ENCODE measurements around the gene FCHSD2. TPM values are rescaled to one million over a fixed set of nuclear protein-coding genes. Genes with fewer than 3 reads are reported as not detected.
A peak's percentile ranks its signal among the peaks of the same experiment; 100 is the strongest.
"Not testable (repeated sequence)": the region's sequence is repeated elsewhere in the genome, so short reads cannot be mapped to it uniquely, and the experiment has no call there.

Gene FCHSD2
- total and polyA plus RNA-seq, 5 experiments from 2014 or later = 11.8 to 70.0 (median 15.6) TPM

GRCh38 chr11:73030130-73030529, 112.0 kb downstream of the FCHSD2 start:
- Mint-ChIP-seq H3K4me3 (no peak overlapping the region), H3K27ac (peak overlapping the region in 2 of 10 donors; percentile 3 to 79), H3K27me3 (no peaks in the 10 kb centered on the region), H3K36me3 (peaks cover 8 to 40% (median 24%) of the 10 kb centered on the region in 3 donors), H3K4me1 (peaks cover 26 to 61% (median 48%) of the 10 kb centered on the region in 4 donors), H3K9me3 (peaks cover 5 to 31% (median 21%) of the 10 kb centered on the region in 9 donors)
- POLR2A ChIA-PET = no interaction called here
- no peak for DNase-seq
- ATAC-seq = no peak

DNA sequence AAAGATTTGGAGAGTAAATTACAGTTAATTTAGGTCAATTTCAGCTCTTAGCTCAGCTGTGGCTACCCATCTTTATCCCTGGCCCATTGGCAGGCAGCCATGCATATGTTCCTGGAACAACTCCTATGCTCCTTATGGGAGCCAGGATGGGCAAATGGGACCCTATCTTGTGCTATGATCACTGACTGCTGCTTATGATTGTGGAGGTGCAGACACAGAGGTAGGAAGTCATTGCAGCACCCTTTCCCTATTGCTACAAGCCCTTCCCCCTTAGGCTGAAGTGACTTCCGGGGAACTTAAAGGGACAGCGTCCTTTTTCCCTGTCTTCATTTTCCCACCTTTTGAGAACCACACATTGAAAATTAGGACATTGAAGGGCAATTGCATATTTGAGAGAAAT, 112.7 kb downstream of the FCHSD2 start:
- H3K4me3 Mint-ChIP-seq = peak overlapping the region in 4 of 10 donors; percentile 8 to 22 (median 14)
- DNase-seq = no peak
- peaks cover 21 to 54% (median 41%) of the 10 kb centered on the region in 4 donors for H3K4me1 Mint-ChIP-seq
- peaks cover 7 to 39% (median 28%) of the 10 kb centered on the region in 9 donors for H3K9me3 Mint-ChIP-seq
- POLR2A ChIA-PET = no interaction called here
- no peaks in the 10 kb centered on the region for H3K27me3 Mint-ChIP-seq
- peak overlapping the region in 4 of 10 donors; percentile 46 to 79 (median 68) for H3K27ac Mint-ChIP-seq
- ATAC-seq = no peak
- peaks cover 13 to 48% (median 32%) of the 10 kb centered on the region in 3 donors for H3K36me3 Mint-ChIP-seq

DNA sequence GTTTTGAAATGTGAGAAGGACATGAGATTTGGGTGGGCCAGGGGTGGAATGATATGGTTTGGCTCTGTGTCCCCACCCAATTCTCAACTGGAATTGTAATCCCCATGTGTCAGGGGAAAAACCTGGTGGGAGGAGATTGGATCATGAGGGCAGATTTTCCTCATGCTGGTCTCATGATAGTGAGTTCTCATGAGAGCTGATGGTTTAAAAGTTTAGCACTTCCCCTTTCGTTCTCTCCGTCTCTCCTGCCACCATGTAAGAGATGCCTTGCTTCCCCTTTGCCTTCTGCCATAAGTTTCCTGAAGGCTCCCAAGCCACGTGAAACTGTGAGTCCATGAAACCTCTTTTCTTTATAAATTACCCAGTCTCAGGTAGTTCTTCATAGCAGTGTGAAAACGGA, 113.5 kb downstream of the FCHSD2 start:
- POLR2A ChIA-PET = no interaction called here
- no peaks in the 10 kb centered on the region for H3K27me3 Mint-ChIP-seq
- peak overlapping the region in 1 of 10 donors; percentile 1 for H3K4me3 Mint-ChIP-seq
- peak overlapping the region in 3 of 10 donors; percentile 5 to 79 (median 33) for H3K27ac Mint-ChIP-seq
- H3K4me1 Mint-ChIP-seq = peaks cover 20 to 49% (median 35%) of the 10 kb centered on the region in 4 donors
- ATAC-seq (no peak), DNase-seq (no peak)
- H3K36me3 Mint-ChIP-seq = peaks cover 21 to 56% (median 39%) of the 10 kb centered on the region in 3 donors
- H3K9me3 Mint-ChIP-seq = peaks cover 12 to 46% (median 36%) of the 10 kb centered on the region in 9 donors

DNA sequence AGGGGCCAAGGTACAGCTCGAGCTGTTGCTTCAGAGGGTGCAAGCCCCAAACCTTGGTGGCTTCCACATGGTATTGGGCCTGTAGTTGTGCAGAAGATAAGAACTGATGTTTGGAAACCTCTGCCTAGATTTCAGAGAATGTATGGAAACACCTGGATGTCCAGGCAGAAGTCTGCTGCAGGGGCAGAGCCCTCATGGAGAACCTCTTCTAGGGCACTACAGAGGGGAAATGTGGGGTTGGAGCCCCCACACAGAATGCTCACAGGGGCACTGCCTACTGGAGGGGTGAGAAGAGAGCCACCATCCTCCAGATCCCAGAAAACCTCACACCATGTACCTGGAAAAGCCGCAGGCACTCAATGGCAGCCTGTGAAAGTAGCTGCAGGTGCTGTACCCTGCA, 114.3 kb downstream of the FCHSD2 start:
- DNase-seq, H3K4me3 Mint-ChIP-seq, ATAC-seq, POLR2A ChIA-PET, H3K27me3 Mint-ChIP-seq: not testable (repeated sequence)
- Mint-ChIP-seq H3K9me3 (peaks cover 12 to 53% (median 43%) of the 10 kb centered on the region in 9 donors), H3K4me1 (peaks cover 17 to 45% (median 30%) of the 10 kb centered on the region in 4 donors), H3K36me3 (peaks cover 27 to 62% (median 44%) of the 10 kb centered on the region in 3 donors), H3K27ac (peak overlapping the region in 1 of 10 donors; percentile 21)

- H3K4me3 Mint-ChIP-seq = no peak overlapping the region
- no peaks in the 10 kb centered on the region for H3K27me3 Mint-ChIP-seq
- H3K9me3 Mint-ChIP-seq = peaks cover 12 to 62% (median 47%) of the 10 kb centered on the region in 9 donors
- POLR2A ChIA-PET = interaction anchor here (0.9 kb wide), 1 partner anchor 8 kb away, joined by 3 read pairs; no protein-coding TSS in a partner anchor
- peaks cover 27 to 68% (median 53%) of the 10 kb centered on the region in 3 donors for H3K36me3 Mint-ChIP-seq
- ATAC-seq = no peak
- peaks cover 7 to 34% (median 15%) of the 10 kb centered on the region in 4 donors for H3K4me1 Mint-ChIP-seq
- no peak for DNase-seq
- peak overlapping the region in 1 of 10 donors; percentile 2 for H3K27ac Mint-ChIP-seq
These were observed 117.5 kb downstream of the FCHSD2 start for GRCh38 chr11:73024639-73025038.

DNA sequence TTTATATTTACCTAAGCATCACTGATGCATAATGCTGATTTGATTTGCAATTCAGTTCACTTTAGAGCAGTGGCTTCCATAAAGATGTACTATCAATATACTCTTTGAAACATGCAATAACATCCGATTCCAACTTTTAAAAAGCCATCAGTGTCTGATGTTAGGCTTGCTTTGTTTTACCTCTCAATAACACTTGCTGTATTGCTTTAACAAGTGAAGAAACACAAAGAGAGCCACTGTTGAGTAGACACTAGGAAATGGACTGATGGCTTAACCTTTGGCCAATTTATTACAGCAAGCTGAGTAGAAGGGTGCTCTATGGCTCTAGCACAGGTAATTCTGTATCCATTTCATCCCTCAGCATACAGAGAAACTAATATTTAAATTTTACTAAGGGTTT, 122.1 kb downstream of the FCHSD2 start:
- POLR2A ChIA-PET = no interaction called here
- peaks cover 5 to 30% (median 19%) of the 10 kb centered on the region in 9 donors for H3K9me3 Mint-ChIP-seq

GRCh38 chr11:73019449-73019848, 122.7 kb downstream of the FCHSD2 start:
- peaks cover 0 to 25% (median 14%) of the 10 kb centered on the region in 9 donors for H3K9me3 Mint-ChIP-seq
- DNase-seq (no peak), ATAC-seq (no peak)
- POLR2A ChIA-PET = no interaction called here
- no peaks in the 10 kb centered on the region for H3K27me3 Mint-ChIP-seq
- H3K36me3 Mint-ChIP-seq = peaks cover 19 to 25% (median 22%) of the 10 kb centered on the region in 3 donors
- H3K27ac Mint-ChIP-seq = no peak overlapping the region
- H3K4me1 Mint-ChIP-seq = peaks cover 0 to 25% (median 6%) of the 10 kb centered on the region in 4 donors
- H3K4me3 Mint-ChIP-seq = no peak overlapping the region

More for the DNA sequence above, 122.1 kb downstream of the FCHSD2 start:
- Mint-ChIP-seq H3K27ac (no peak overlapping the region), H3K36me3 (peaks cover 22 to 29% (median 28%) of the 10 kb centered on the region in 3 donors), H3K4me1 (peaks cover 0 to 24% (median 6%) of the 10 kb centered on the region in 4 donors), H3K4me3 (no peak overlapping the region), H3K27me3 (no peaks in the 10 kb centered on the region)
- no peak for DNase-seq
- ATAC-seq = no peak

GRCh38 chr11:73018856-73019255, 123.3 kb downstream of the FCHSD2 start:
- H3K9me3 Mint-ChIP-seq = peaks cover 0 to 19% (median 8%) of the 10 kb centered on the region in 9 donors
- no peak overlapping the region for H3K27ac Mint-ChIP-seq
- POLR2A ChIA-PET = interaction anchor here (1.2 kb wide), 1 partner anchor 57 kb away, joined by 5 read pairs; no protein-coding TSS in a partner anchor
- H3K4me3 Mint-ChIP-seq = no peak overlapping the region
- H3K36me3 Mint-ChIP-seq = peaks cover 16 to 21% (median 16%) of the 10 kb centered on the region in 3 donors
- ATAC-seq (no peak), DNase-seq (no peak)
- H3K27me3 Mint-ChIP-seq = no peaks in the 10 kb centered on the region
- H3K4me1 Mint-ChIP-seq = peaks cover 0 to 27% (median 6%) of the 10 kb centered on the region in 4 donors

DNA sequence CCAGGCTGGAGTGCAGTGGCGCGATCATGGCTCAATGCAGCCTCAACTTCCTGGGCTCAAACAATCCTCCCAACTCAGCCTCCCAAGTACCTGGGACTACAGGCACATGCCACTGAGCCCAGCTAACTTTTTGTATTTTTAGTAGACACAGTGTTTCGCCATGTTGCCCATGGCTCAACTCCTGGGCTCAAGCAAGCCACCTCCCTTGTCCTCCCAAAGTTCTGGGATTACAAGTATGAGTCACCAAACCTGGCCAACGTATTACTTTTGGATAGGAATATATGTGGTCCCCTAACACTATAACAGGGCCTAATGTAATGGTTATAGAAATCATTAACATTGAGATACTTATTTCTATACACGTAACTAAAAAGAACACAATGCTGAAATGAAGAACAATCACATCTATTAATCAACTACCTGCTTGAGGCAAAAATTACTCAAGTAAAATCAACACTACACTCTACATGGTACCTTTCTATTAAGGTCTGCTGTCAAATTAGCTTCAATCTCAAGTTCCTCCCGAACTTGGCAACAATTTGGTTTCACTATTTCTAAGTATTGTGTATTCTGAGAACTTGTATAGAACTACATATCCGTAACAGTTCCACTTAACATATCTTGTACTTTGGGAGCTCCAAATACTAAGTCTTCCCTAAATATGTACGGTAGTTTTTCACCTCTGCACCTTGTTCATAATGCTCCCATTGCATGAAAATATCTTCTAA, 124.9 kb downstream of the FCHSD2 start:
- Mint-ChIP-seq H3K4me1 (peaks cover 4 to 19% (median 7%) of the 10 kb centered on the region in 4 donors), H3K27me3 (no peaks in the 10 kb centered on the region)

DNA sequence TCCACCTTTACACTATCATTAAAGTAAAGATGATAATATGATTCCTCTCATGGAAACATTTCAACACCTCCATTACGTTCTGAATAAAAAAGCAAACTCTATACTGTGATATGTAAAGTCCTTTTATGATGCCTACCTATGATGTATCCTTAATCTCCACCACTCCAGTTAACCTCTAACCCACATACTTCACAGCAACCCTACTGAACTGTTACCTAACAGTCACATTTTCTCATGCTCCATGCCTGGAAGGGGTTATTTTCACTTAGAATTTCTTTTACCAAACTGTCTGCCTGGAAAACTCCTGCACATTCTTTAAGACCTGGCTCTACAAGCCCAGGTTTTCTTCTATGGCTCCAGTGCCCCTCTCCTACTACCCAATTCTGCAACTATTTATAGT, 129.1 kb downstream of the FCHSD2 start:
- POLR2A ChIA-PET = no interaction called here
- DNase-seq (no peak), ATAC-seq (no peak)
- Mint-ChIP-seq H3K27me3 (no peaks in the 10 kb centered on the region), H3K36me3 (peaks cover 36 to 46% (median 41%) of the 10 kb centered on the region in 3 donors), H3K4me1 (peaks cover 6 to 21% (median 8%) of the 10 kb centered on the region in 4 donors), H3K4me3 (no peak overlapping the region), H3K9me3 (peaks cover 0 to 38% (median 13%) of the 10 kb centered on the region in 9 donors), H3K27ac (peak overlapping the region in 3 of 10 donors; percentile 5 to 10 (median 8))

More for the DNA sequence above, 124.9 kb downstream of the FCHSD2 start:
- Mint-ChIP-seq H3K36me3 (peaks cover 13 to 17% (median 13%) of the 10 kb centered on the region in 3 donors), H3K27ac (no peak overlapping the region), H3K9me3 (peaks cover 0 to 5% (median 0%) of the 10 kb centered on the region in 9 donors), H3K4me3 (no peak overlapping the region)
- ATAC-seq (no peak), DNase-seq (no peak)
- POLR2A ChIA-PET = interaction anchor here (0.6 kb wide), 2 partner anchors 83 to 114 kb away, joined by 3 to 4 read pairs; no protein-coding TSS in a partner anchor

GRCh38 chr11:73012121-73012863, 129.8 kb downstream of the FCHSD2 start:
- ATAC-seq (no peak), DNase-seq (no peak)
- peaks cover 0 to 38% (median 13%) of the 10 kb centered on the region in 9 donors for H3K9me3 Mint-ChIP-seq

GRCh38 chr11:73011126-73011817, 130.8 kb downstream of the FCHSD2 start:
- Mint-ChIP-seq H3K36me3 (peaks cover 36 to 47% (median 46%) of the 10 kb centered on the region in 3 donors), H3K9me3 (peaks cover 0 to 38% (median 16%) of the 10 kb centered on the region in 9 donors), H3K4me1 (peaks cover 7 to 27% (median 10%) of the 10 kb centered on the region in 4 donors)

More at GRCh38 chr11:73012121-73012863, 129.8 kb downstream of the FCHSD2 start:
- Mint-ChIP-seq H3K27me3 (no peaks in the 10 kb centered on the region), H3K27ac (peak overlapping the region in 1 of 10 donors; percentile 1), H3K4me3 (no peak overlapping the region), H3K36me3 (peaks cover 36 to 46% (median 44%) of the 10 kb centered on the region in 3 donors), H3K4me1 (peaks cover 7 to 25% (median 9%) of the 10 kb centered on the region in 4 donors)
- POLR2A ChIA-PET = no interaction called here

More at GRCh38 chr11:73011126-73011817, 130.8 kb downstream of the FCHSD2 start:
- Mint-ChIP-seq H3K4me3 (no peak overlapping the region), H3K27ac (no peak overlapping the region), H3K27me3 (no peaks in the 10 kb centered on the region)
- ATAC-seq (no peak), DNase-seq (no peak)
- POLR2A ChIA-PET = no interaction called here
